ENCODE data around the gene PSAPL1.

PSAPL1 gene

DNA sequence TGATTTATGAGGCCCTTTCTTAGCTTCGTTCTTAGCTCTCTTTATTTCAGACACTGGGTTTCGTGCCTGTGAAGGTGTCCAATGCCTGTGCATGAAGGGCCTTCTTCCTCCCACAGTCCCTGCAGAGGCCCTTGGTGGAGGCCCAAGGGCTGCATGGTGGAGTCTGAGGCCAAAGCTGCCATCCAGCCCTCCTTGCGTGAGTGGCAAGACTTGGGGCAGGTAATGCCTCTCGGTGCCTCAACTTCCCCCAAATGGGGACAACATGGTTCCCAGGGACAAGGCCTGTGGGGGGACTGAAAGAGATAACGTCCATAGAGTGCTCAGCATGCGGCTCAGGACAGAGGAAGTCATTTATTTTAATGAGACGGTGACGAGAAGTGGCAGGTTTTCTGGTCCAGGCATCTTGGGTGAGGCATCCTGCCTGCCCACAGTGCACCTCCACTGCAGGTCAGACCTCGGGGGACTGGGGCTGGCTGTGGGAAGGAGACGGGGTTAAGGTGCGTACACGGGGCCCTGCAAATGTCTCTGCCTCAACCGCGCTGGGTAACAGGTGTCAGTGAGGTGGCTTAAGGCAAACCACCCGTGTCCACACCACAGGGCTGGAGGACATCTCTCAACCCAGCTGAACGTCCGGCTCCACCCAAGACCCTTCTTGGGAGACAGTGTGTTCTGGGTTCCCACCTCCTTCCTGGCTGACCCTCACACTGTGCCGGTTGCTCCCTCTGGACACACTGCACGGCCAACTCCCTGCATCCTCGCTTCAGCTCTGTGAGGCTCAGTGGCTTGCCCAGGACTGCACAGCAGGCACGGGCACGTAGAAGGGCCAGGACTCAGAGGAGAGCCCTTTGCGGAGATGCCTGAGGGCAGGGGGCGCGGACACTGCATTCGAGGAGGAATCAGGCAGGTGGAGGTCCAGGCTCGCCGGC is 50.5 kb downstream of the PSAPL1 start:
- TF ChIP-seq, protein P1, sequence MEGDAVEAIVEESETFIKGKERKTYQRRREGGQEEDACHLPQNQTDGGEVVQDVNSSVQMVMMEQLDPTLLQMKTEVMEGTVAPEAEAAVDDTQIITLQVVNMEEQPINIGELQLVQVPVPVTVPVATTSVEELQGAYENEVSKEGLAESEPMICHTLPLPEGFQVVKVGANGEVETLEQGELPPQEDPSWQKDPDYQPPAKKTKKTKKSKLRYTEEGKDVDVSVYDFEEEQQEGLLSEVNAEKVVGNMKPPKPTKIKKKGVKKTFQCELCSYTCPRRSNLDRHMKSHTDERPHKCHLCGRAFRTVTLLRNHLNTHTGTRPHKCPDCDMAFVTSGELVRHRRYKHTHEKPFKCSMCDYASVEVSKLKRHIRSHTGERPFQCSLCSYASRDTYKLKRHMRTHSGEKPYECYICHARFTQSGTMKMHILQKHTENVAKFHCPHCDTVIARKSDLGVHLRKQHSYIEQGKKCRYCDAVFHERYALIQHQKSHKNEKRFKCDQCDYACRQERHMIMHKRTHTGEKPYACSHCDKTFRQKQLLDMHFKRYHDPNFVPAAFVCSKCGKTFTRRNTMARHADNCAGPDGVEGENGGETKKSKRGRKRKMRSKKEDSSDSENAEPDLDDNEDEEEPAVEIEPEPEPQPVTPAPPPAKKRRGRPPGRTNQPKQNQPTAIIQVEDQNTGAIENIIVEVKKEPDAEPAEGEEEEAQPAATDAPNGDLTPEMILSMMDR (conservative IDR thresholded peaks at IDR 0.05; ENCODE audit: low read depth, low read length): no peak
- no peaks in the 10 kb centered on the region for H4K20me1 ChIP-seq (ENCODE audit: insufficient read depth)
- no peak overlapping the region for H3K9ac ChIP-seq
- no peaks in the 10 kb centered on the region for H3K36me3 ChIP-seq (ENCODE audit: insufficient read depth)
- H3K27me3 ChIP-seq (ENCODE audit: insufficient read depth, low read depth): no peaks in the 10 kb centered on the region
- H3K4me2 ChIP-seq: no peak overlapping the region
- H3K4me3 ChIP-seq (IDR thresholded peaks at IDR 0.05; ENCODE audit: insufficient read depth, low read depth, low read length): no peak overlapping the region
- H3K27ac ChIP-seq: no peak overlapping the region
- H3K79me2 ChIP-seq (ENCODE audit: insufficient read depth, low read depth): no peaks in the 10 kb centered on the region
- no peaks in the 10 kb centered on the region for H3K4me1 ChIP-seq (ENCODE audit: low read depth, poor library complexity, severe bottlenecking)
- no peak overlapping the region for H2AFZ ChIP-seq (ENCODE audit: low read depth)

DNA sequence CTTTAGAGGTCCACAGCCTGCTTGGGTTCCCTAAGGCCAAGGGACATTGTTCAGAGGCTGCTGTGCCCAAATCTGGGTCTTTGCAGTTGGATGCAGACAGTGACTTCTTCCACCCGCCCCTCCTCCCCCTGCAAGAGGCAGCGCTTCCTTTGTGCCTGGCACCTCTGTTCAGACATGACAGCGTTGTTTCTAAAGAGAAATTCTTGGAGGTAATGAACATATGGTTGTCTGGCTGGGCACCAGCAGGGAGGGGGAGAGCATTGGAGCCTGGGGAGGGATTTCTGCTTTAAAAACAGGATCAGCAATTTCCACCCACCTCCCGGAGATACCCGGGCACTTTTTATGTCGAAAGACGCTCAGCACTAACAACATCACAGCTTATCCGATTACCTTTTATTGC is 51.5 kb downstream of the PSAPL1 start:
- Histone ChIP-seq H3K36me3 (ENCODE audit: insufficient read depth) (no peaks in the 10 kb centered on the region), H4K20me1 (ENCODE audit: insufficient read depth) (no peaks in the 10 kb centered on the region), H3K4me2 (no peak overlapping the region), H3K4me1 (ENCODE audit: low read depth, poor library complexity, severe bottlenecking) (no peaks in the 10 kb centered on the region), H3K27ac (no peak overlapping the region), H3K4me3 (IDR thresholded peaks at IDR 0.05; ENCODE audit: insufficient read depth, low read depth, low read length) (no peak overlapping the region), H3K79me2 (ENCODE audit: insufficient read depth, low read depth) (no peaks in the 10 kb centered on the region), H3K9ac (no peak overlapping the region), H3K27me3 (ENCODE audit: insufficient read depth, low read depth) (no peaks in the 10 kb centered on the region), H2AFZ (ENCODE audit: low read depth) (no peak overlapping the region)
- TF ChIP-seq, protein P1 (conservative IDR thresholded peaks at IDR 0.05; ENCODE audit: low read depth, low read length): no peak

DNA sequence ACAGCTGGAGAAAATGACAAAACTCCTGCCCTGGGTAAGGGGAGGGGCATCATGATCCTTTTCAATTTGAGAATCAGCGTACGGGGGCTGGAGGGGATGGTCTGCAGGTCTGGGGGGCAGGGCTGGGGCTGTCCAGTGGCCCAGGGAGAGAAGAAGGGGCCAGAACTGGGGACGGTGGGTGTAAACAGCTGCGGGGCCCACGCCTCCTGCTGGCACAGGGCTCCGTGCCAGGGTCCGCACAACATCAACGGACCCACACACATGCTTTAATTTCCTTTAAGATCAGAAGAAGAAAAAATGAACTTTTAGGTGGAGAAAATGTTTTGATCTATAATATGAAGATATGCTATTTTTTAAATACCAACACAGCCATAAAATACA is 52.1 kb downstream of the PSAPL1 start:
- Histone ChIP-seq H3K4me1 (ENCODE audit: low read depth, poor library complexity, severe bottlenecking) (no peaks in the 10 kb centered on the region), H3K36me3 (ENCODE audit: insufficient read depth) (no peaks in the 10 kb centered on the region), H3K79me2 (ENCODE audit: insufficient read depth, low read depth) (no peaks in the 10 kb centered on the region), H3K4me3 (IDR thresholded peaks at IDR 0.05; ENCODE audit: insufficient read depth, low read depth, low read length) (no peak overlapping the region), H3K9ac (no peak overlapping the region), H3K27me3 (ENCODE audit: insufficient read depth, low read depth) (no peaks in the 10 kb centered on the region), H4K20me1 (ENCODE audit: insufficient read depth) (no peaks in the 10 kb centered on the region), H2AFZ (ENCODE audit: low read depth) (no peak overlapping the region), H3K4me2 (no peak overlapping the region), H3K27ac (no peak overlapping the region)
- TF ChIP-seq, protein P1 (conservative IDR thresholded peaks at IDR 0.05; ENCODE audit: low read depth, low read length): no peak

DNA sequence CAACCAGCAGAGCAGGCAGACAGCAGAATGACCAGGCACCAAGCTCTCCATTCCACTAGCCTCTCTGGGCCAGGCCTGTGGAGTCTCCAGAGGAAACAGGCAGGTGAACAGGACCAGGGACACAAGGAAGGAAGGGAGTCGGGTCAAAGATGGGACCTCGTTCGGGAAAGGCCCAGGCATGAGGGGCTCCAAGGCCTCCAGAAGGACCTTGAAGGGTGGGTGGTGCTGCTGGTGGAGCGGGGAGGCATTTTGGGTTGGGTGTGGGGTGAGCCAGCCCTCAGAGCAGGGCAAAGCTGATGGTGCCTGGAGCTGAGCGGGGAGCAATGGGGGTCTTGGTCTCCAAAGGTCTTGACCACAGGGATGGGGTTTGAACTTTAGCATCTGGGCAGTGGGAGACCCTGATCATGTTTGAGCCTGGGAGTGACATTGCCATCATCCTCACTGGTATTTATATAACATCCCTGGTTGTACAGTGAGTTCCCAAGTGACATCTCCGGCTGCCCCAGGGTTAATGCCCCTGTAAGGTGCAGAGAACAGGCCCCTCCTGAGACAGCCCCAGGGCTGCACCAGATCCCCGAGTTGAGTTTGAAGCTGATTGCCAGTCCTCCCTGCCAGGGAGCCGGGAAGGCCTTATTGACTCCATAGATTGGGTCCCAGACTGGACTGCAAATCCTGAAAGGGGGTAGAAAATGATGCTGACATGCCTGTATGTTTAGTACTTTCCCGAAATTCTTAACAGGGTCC is 52.7 kb downstream of the PSAPL1 start:
- Histone ChIP-seq H3K27ac (no peak overlapping the region), H3K36me3 (ENCODE audit: insufficient read depth) (no peaks in the 10 kb centered on the region), H3K9ac (no peak overlapping the region), H3K27me3 (ENCODE audit: insufficient read depth, low read depth) (no peaks in the 10 kb centered on the region), H4K20me1 (ENCODE audit: insufficient read depth) (no peaks in the 10 kb centered on the region), H3K4me3 (IDR thresholded peaks at IDR 0.05; ENCODE audit: insufficient read depth, low read depth, low read length) (no peak overlapping the region), H3K79me2 (ENCODE audit: insufficient read depth, low read depth) (no peaks in the 10 kb centered on the region), H2AFZ (ENCODE audit: low read depth) (no peak overlapping the region), H3K4me2 (no peak overlapping the region), H3K4me1 (ENCODE audit: low read depth, poor library complexity, severe bottlenecking) (no peaks in the 10 kb centered on the region)
- TF ChIP-seq, protein P1 (conservative IDR thresholded peaks at IDR 0.05; ENCODE audit: low read depth, low read length): no peak
